HG03045 (cell line): Measurements from ENCODE around the gene EN2.
"Not testable (repeated sequence)": the region's sequence is repeated elsewhere in the genome, so short reads cannot be mapped to it uniquely, and the experiment has no call there.

ENCODE experiments used
- ATAC-seq: cut with Tn5 transposase; IDR thresholded peaks from one replicate; pipeline ENCODE4 v1.9.1; 2021; ENCODE audit warnings: mild to moderate bottlenecking, moderate library complexity; ENCODE audit not compliant: unreplicated experiment

The EN2 gene

GRCh38 chr7:155425011-155425340 is 33.0 kb upstream of the EN2 start:
- no peak for ATAC-seq

GRCh38 chr7:155425887-155426286 is 32.0 kb upstream of the EN2 start:
- no peak for ATAC-seq

GRCh38 chr7:155426543-155427410 is 31.2 kb upstream of the EN2 start:
- no peak for ATAC-seq

GRCh38 chr7:155427411-155428038 is 30.4 kb upstream of the EN2 start:
- ATAC-seq: no peak

GRCh38 chr7:155428171-155428834 is 29.6 kb upstream of the EN2 start:
- no peak for ATAC-seq

- no peak for ATAC-seq
Observed at GRCh38 chr7:155429651-155430050, 28.3 kb upstream of the EN2 start.

GRCh38 chr7:155430606-155431005 is 27.3 kb upstream of the EN2 start:
- ATAC-seq: no peak

GRCh38 chr7:155431231-155431630 is 26.7 kb upstream of the EN2 start:
- ATAC-seq: no peak

- no peak for ATAC-seq
Observed at GRCh38 chr7:155431711-155432110, 26.2 kb upstream of the EN2 start.

- no peak for ATAC-seq
Observed at GRCh38 chr7:155435110-155435509, 22.8 kb upstream of the EN2 start.

GRCh38 chr7:155437836-155438235 is 20.1 kb upstream of the EN2 start:
- no peak for ATAC-seq

GRCh38 chr7:155438777-155439176 is 19.2 kb upstream of the EN2 start:
- ATAC-seq: no peak

- no peak for ATAC-seq
Observed at GRCh38 chr7:155439311-155440017, 18.5 kb upstream of the EN2 start.

- ATAC-seq: no peak
Observed at GRCh38 chr7:155440018-155440410, 17.9 kb upstream of the EN2 start.

- no peak for ATAC-seq
Observed at GRCh38 chr7:155441856-155442255, 16.1 kb upstream of the EN2 start.

GRCh38 chr7:155444746-155445145 is 13.2 kb upstream of the EN2 start:
- ATAC-seq: no peak

GRCh38 chr7:155445606-155446005 is 12.3 kb upstream of the EN2 start:
- ATAC-seq: not testable (repeated sequence)

- no peak for ATAC-seq
Observed at GRCh38 chr7:155447603-155448002, 10.3 kb upstream of the EN2 start.

- no peak for ATAC-seq
Observed at GRCh38 chr7:155448632-155449007, 9.3 kb upstream of the EN2 start.

GRCh38 chr7:155449008-155449868 is 8.7 kb upstream of the EN2 start:
- ATAC-seq: no peak
